CD4-positive, alpha-beta T cell treated with Interferon alpha-2 for 1 hour (primary cell): ENCODE data around the gene ADGRV1.
"Not testable (repeated sequence)": the region's sequence is repeated elsewhere in the genome, so short reads cannot be mapped to it uniquely, and the experiment has no call there.

Source experiments
- DNase-seq, 2 donors: peaks; one replicate each; pipeline ENCODE4 v3.0.0-alpha.2; 2020 to 2022

Gene ADGRV1

GRCh38 chr5:90822062-90822461 lies 263.5 kb downstream of the ADGRV1 start:
- DNase-seq: not testable (repeated sequence)

GRCh38 chr5:90824436-90824835 lies 265.8 kb downstream of the ADGRV1 start:
- DNase-seq: no peak

GRCh38 chr5:90830058-90830457 lies 271.5 kb downstream of the ADGRV1 start:
- DNase-seq: no peak

- no peak for DNase-seq
These were observed 275.2 kb downstream of the ADGRV1 start for GRCh38 chr5:90833753-90834152.

GRCh38 chr5:90834711-90835110 lies 276.1 kb downstream of the ADGRV1 start:
- DNase-seq: no peak

- no peak for DNase-seq
These were observed 284.8 kb downstream of the ADGRV1 start for GRCh38 chr5:90843443-90843842.

GRCh38 chr5:90844931-90845330 lies 286.3 kb downstream of the ADGRV1 start:
- no peak for DNase-seq

- DNase-seq: no peak
These were observed 287.3 kb downstream of the ADGRV1 start for GRCh38 chr5:90845723-90846554.

- DNase-seq: not testable (repeated sequence)
These were observed 289.0 kb downstream of the ADGRV1 start for GRCh38 chr5:90847606-90848005.

GRCh38 chr5:90849939-90850338 lies 291.3 kb downstream of the ADGRV1 start:
- DNase-seq: no peak

GRCh38 chr5:90852531-90852930 lies 293.9 kb downstream of the ADGRV1 start:
- DNase-seq: no peak

GRCh38 chr5:90853750-90854149 lies 295.2 kb downstream of the ADGRV1 start:
- no peak for DNase-seq

GRCh38 chr5:90854169-90854568 lies 295.6 kb downstream of the ADGRV1 start:
- no peak for DNase-seq

GRCh38 chr5:90855296-90856010 lies 296.9 kb downstream of the ADGRV1 start:
- no peak for DNase-seq

GRCh38 chr5:90861843-90862586 lies 303.4 kb downstream of the ADGRV1 start:
- DNase-seq: no peak

- no peak for DNase-seq
These were observed 306.6 kb downstream of the ADGRV1 start for GRCh38 chr5:90865180-90865579.

- peak in 1 of 2 donors; percentile 39 for DNase-seq
These were observed 307.7 kb downstream of the ADGRV1 start for GRCh38 chr5:90866333-90866732.

GRCh38 chr5:90866915-90867731 lies 308.5 kb downstream of the ADGRV1 start:
- no peak for DNase-seq

- DNase-seq: no peak
These were observed 310.2 kb downstream of the ADGRV1 start for GRCh38 chr5:90868799-90869198.

GRCh38 chr5:90871391-90871991 lies 312.9 kb downstream of the ADGRV1 start:
- DNase-seq: no peak

GRCh38 chr5:90873033-90873517 lies 314.5 kb downstream of the ADGRV1 start:
- DNase-seq: no peak

- DNase-seq: no peak
These were observed 315.5 kb downstream of the ADGRV1 start for GRCh38 chr5:90874066-90874465.
